Forelimb muscle (tissue), 1 donor: ENCODE measurements around the gene ADGRL1. TPM values are rescaled to one million over a fixed set of nuclear protein-coding genes. Genes with fewer than 3 reads are reported as not detected.

Experiments used
- DNase-seq: peaks from one replicate; pipeline ENCODE4 v3.0.0-alpha.2; 2013; ENCODE audit warnings: low read depth
- polyA plus RNA-seq: library from polyadenylated mRNA; unstranded; fragments of 120-200 nt; gene quantifications from one replicate; pipeline ENCODE4 v1.2.1, GENCODE V29; 2013; ENCODE audit not compliant: insufficient read length

Gene ADGRL1
- polyA plus RNA-seq, 1 donor: 14.6 TPM

- DNase-seq: no peak
These were observed 66.0 kb downstream of the ADGRL1 start for GRCh38 chr19:14139944-14140343.

GRCh38 chr19:14138576-14139265 lies 67.2 kb downstream of the ADGRL1 start:
- DNase-seq: no peak

GRCh38 chr19:14136509-14137281 lies 69.3 kb downstream of the ADGRL1 start, which contains the start of gene ASF1B:
ASF1B (minus strand) TSS chr19:14136589; CDS start chr19:14136456, 133 bp downstream.
- DNase-seq: peak; percentile 99

DNA sequence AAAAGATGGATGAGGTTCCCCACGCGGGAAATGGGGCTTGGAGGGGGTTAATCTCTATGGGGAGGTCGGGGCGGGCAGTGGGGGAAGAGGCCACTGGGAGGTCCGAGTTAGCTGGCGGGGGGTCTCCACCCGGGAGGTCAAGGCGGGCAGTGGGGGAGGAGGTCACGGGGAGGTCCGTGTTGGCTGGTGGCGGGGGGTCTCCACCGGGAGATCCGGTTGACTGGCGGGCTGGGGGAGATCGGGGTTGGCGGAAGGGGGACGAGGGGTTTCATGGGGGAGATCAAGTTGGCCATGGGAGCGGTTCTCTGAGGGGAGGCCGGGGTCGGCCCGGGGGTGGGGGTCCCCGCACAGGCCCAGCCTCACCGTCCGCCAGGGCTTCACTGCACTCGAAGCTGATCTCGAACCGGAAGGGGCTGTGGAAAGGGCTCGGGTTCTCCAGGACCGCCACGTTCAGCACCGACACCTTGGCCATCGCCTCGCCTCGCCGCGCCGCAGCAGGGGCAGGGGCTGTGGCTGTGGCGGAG lies 69.9 kb downstream of the ADGRL1 start:
- no peak for DNase-seq

- DNase-seq: no peak
These were observed 70.6 kb downstream of the ADGRL1 start for GRCh38 chr19:14135355-14135754.

GRCh38 chr19:14127929-14128509 lies 78.0 kb downstream of the ADGRL1 start:
- no peak for DNase-seq

GRCh38 chr19:14127176-14127575 lies 78.8 kb downstream of the ADGRL1 start:
- DNase-seq: no peak

DNA sequence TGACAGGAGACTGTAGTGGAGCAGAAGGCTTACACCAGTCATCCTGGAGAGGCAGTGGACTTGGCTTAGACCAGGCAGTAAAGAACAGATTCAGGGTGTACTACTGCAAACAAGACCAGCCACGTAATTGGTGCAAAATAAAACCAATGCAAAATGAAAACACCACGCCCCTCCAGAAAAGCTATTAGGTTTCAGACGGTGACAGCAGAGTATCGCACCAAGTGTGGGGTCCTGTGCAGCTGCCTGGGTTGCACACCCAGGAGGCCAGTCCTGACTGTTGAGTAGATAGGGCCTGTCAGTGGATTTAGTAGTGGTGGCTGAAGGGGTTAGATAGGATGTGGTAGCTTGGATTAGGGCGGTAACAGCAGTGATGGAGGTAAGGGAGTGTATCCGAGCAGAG lies 83.0 kb downstream of the ADGRL1 start:
- no peak for DNase-seq

GRCh38 chr19:14120497-14120780 lies 85.5 kb downstream of the ADGRL1 start:
- DNase-seq: no peak

DNA sequence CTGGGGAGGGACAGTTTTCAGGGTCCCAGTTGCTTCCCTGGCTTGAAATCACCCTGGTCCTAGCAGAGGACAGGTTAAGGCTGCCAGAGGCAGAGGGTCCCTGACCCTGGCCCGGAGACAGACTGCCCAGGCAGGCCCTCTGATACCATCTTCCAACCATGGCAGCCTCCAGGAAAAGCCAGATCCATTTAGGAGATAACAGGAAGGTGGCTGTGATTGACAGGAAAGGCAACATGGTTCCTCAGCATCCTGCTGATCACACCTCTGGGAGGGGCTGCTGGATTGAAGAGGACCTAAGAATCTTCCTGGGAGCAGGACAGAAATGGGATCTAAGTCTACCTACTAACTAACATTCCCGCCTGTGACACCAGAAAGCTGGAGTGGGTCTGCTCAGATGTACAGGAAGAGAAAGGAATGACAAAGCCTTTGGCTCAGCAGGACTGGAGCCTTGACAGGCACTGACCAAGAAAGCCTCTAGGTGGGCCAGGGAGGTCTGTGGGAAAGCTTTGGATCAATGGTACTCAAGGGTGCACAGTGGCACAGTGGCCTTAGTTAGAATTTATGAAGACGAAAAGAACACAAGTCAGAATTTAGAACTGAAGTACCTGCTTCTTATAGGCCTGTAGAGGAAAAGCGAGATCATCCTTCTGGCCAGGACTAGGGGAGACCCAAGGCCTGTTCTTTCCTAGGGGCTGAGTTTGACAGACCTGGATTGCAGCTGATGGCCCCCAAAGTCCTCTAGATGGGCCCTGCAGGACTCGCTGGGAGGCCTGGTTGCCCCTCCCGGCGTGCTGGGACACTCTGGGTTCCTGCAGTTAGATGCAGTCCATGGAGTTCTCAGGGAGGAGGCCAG lies 86.1 kb downstream of the ADGRL1 start:
- DNase-seq: no peak

DNA sequence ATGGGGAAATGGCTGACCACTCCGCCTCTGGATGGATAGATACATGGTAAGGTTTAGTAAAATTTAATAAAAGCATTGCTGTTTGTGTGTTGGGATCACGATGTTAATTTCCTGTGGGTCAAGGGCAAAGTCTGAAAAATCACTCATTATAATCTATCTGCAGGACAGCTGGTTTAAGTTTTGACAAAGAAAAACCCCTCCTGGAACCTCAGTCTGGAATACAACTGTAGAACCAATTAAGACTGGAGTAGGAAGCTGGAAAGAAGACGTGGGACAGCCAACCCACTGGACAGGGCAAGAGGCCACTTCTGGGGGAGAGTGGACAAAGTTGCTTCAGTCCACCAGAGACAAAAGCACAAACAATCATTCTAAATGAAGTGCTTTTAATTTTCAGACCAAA lies 86.8 kb downstream of the ADGRL1 start:
- DNase-seq: no peak

DNA sequence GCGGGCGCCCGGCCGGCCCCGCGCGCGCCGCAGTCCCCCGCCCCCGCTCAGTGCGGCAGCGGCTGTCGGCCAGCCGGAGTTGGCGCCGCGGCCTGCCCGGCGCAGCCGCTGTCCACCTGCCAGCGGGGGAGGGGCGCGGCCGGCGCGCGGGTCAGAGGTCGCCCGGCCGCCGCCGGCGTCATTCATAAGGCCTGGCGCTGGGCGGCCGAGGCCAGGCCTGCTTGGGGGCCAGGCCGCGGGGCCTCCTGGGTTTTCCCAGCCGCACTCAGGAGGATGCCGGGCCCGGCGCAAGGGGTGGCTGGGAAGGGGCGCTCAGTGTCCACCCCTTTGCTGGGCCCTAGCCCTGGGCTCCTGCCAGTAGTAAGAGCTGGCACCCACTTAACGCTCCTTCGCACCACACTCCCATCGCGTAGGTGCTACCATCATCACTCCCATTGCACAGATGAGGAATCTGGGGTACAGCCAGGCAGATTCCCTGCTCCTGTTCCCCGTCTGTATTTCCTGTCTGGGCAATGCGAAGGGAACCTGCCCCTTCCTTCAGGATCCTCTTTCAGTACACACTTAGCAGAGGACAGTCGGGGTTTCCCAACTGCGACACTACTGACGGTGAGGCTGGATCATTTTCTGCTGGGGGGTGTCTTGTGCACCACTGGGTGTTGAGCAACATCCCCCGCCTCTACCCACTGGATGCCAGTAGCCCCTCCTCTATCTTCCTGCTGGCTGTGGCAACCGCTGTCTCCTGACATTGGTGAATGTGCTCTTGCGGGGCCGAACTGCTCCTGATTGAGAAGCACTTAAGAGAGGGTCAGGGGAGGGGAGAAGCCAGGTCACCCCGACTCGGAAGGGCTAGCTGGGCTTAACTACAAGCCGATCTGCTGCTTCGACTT lies 87.6 kb downstream of the ADGRL1 start:
- DNase-seq: no peak

DNA sequence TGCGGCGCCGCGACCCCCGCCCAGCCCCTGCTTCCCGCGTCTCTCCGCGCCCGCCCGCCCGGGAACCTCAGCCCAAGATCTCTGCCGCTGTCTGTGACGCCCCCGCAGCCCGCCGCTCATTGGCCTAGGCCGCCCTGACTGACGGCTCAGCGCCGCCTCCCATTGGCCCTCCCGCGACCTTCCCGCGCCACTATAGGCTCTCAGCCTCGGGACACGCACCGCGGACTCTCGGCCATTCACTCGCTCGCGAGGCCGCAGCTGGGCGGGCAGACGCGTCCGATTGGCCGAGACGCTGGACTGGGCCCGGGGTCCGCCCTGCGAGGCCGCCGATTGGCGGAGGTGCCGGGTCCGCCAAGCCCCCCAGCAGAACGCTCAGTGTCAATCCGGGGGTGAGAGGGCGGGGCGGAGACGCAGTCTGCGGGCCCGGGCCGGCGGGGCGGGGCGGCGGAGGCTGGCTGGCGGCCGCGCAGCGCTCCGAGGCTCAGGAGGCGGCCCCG lies 88.3 kb downstream of the ADGRL1 start, which contains the start of gene PRKACA:
PRKACA (minus strand) TSS at position 95 of the 497 bp plus-strand sequence. CDS start 215 bp downstream, outside the sequence.
- DNase-seq: peak; percentile 95

DNA sequence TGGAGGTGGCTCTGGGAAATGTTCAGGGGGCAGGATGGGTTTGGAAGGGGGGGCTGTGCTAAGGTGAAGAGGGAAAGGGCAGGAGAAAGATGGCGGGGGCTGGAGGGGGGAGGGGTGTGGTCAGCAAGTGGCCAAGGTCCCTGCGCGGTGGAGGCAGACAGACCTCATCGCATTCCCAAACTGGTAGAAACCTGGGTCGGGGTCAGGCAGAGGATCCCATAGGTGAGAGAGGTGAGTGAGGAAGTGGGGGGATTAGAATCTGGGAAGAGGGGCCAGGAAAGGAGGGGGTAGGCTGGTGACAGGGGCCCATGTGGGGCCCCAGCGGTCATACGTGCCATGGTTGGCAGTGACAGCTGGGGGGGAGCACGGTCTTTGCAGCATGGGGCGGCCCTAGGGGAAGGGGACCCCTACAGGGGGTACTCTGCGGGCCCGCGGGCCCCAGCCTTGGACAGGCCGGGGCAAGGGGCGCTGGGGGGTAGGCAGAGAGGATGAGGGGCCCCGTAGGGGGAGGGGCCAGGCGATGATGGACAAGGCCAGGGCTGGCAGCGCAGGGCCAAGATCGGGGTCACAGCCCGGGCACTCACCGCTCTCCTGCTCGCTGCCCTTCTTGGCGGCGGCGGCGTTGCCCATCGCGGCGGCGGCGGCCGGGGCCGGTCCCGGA lies 88.9 kb downstream of the ADGRL1 start:
- DNase-seq: no peak

GRCh38 chr19:14116525-14116917 lies 89.4 kb downstream of the ADGRL1 start:
- no peak for DNase-seq

- no peak for DNase-seq
These were observed 90.2 kb downstream of the ADGRL1 start for GRCh38 chr19:14115756-14116155.

GRCh38 chr19:14114854-14115253 lies 91.1 kb downstream of the ADGRL1 start:
- DNase-seq: no peak

- DNase-seq: no peak
These were observed 91.5 kb downstream of the ADGRL1 start for GRCh38 chr19:14114439-14114838.

GRCh38 chr19:14113762-14114414 lies 92.1 kb downstream of the ADGRL1 start:
- DNase-seq: no peak
